HCT116 (cell line): Measurements from ENCODE around the gene ZBTB1.

ENCODE experiments used
- EGR1 ChIP-seq: IDR thresholded peaks from 2 replicates; pipeline ENCODE4 v1.6.1; 2012; ENCODE audit warnings: low read depth
- FOSL1 ChIP-seq: IDR thresholded peaks from 2 replicates; pipeline ENCODE4 v1.6.1; 2012; ENCODE audit warnings: low read depth
- JUND ChIP-seq: IDR thresholded peaks from 2 replicates; pipeline ENCODE4 v1.6.1; 2012
- POLR2A ChIP-seq: IDR thresholded peaks from 2 replicates; pipeline ENCODE4 v1.7.0; 2011; ENCODE audit warnings: borderline replicate concordance; ENCODE audit not compliant: insufficient read depth, insufficient read length; ENCODE audit errors: extremely low read depth
- SIN3A ChIP-seq: IDR thresholded peaks from 2 replicates; pipeline ENCODE4 v1.6.1; 2012; ENCODE audit warnings: low read depth
- SP1 ChIP-seq: IDR thresholded peaks from 2 replicates; pipeline ENCODE4 v1.6.1; 2012; ENCODE audit warnings: low read depth
- SRF ChIP-seq: IDR thresholded peaks from 2 replicates; pipeline ENCODE4 v1.6.1; 2012; ENCODE audit warnings: low read depth
- ZNF274 ChIP-seq: fragments of 200-500 bp; sonication (Bioruptor generic); IDR thresholded peaks from 2 replicates; pipeline ENCODE4 v1.6.1; 2014; ENCODE audit warnings: mild to moderate bottlenecking, low read depth, low read length, inconsistent platforms
- TF ChIP-seq, protein P1 (sequence below): IDR thresholded peaks from 2 replicates; pipeline ENCODE4 v1.6.1; 2012

DNA sequence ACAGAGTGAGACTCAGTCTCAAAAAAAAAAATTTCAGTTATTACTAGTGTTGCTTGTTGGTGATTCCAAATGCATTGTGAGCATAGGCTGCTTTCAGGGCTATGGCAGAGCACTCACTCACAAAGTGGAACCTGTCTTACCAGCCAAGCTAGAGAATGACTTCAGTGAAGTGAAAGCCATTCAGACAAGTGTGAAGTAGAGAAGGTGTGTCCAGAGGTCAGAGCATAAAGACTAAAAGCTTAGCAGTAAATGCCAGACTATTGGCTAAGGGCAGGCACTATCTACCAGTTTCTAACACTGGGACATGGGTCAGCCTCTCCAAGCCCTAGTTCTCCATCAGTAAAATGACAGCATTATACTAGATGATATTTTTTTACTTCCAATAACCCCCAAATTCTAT is 57.9 kb downstream of the ZBTB1 start:
- TF ChIP-seq POLR2A (no peak), SP1 (no peak), SIN3A (no peak), EGR1 (no peak), JUND (no peak), SRF (no peak), ZNF274 (no peak), FOSL1 (no peak)
- TF ChIP-seq, protein P1, sequence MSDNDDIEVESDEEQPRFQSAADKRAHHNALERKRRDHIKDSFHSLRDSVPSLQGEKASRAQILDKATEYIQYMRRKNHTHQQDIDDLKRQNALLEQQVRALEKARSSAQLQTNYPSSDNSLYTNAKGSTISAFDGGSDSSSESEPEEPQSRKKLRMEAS: no peak
